GM19452 (cell line): ENCODE measurements around the gene ITGAD.
A peak's percentile ranks its signal among the peaks of the same experiment; 100 is the strongest.
"Not testable (repeated sequence)": the region's sequence is repeated elsewhere in the genome, so short reads cannot be mapped to it uniquely, and the experiment has no call there.

ENCODE experiments used
- ATAC-seq: cut with Tn5 transposase; IDR thresholded peaks from one replicate; pipeline ENCODE4 v1.9.1; 2021; ENCODE audit not compliant: unreplicated experiment

Gene ITGAD

GRCh38 chr16:31429796-31430195, 36.7 kb downstream of the ITGAD start:
- ATAC-seq = no peak

- ATAC-seq = no peak
Measured at GRCh38 chr16:31430380-31431052, 37.4 kb downstream of the ITGAD start.

DNA sequence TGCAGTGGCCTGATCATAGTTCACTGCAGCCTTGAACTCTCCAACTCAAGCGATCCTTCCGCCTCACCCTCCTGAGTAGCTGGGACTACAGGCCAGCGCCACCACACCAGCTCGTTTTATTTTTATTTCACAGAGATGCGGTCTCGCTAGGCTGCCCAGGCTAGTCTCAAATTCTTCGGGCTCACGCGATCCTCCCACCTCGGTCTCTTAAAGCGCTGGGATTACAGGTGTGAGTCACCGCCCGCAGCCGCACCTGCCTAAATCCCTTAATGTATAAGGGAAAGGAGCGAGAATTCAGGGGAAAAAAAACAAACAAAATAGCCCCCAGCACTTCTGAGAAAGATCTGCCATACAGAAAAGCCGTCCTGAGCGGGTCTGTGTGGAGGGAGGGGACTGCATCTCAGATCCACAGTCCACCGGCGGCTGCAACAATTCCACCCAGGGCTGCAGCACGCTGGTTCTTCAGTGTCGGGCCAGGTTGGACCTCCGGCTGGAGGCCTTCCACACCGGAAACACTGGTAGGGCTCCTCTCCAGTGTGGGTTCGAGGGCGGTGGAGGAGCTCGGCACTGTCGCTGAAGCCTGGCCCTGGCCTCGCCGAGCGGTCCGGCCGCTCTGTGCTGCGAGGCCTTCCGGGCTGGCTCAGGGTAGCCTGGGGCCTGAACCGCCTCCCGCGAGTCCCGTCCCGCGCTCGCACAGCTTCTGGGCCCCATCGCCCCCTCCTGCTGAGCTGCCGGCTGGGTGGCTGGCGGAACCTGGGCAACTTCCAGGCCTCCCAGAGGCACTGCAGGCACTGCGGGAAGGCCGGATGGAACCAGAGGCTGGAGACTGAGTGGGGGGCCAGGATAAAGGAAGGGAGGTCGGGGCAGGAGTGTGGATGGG, 42.4 kb downstream of the ITGAD start:
- ATAC-seq = no peak

GRCh38 chr16:31436221-31437045, 43.3 kb downstream of the ITGAD start:
- no peak for ATAC-seq

DNA sequence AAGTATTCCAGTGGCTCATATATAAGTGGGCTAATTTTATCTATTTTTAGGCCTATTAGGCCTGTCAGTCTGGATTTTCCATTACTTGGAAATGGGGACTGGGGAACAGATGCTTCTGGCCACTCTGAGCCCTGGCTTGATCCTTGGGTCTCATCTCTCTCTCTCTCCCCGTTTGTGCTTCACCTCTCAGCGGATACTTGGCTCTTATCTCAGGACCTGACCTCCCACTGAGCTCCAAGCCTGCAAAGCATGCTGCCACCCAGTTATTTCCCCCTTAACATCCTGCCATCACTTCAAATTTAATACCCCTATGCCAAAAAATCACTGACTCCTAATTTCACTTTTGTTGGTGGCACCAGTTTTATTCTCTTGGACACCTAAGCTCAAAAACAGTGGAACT, 45.3 kb downstream of the ITGAD start:
- no peak for ATAC-seq

- not testable (repeated sequence) for ATAC-seq
Measured at GRCh38 chr16:31439023-31439422, 45.9 kb downstream of the ITGAD start.

GRCh38 chr16:31439519-31439918, 46.4 kb downstream of the ITGAD start:
- no peak for ATAC-seq

- ATAC-seq = no peak
Measured at GRCh38 chr16:31440516-31441184, 47.5 kb downstream of the ITGAD start.

DNA sequence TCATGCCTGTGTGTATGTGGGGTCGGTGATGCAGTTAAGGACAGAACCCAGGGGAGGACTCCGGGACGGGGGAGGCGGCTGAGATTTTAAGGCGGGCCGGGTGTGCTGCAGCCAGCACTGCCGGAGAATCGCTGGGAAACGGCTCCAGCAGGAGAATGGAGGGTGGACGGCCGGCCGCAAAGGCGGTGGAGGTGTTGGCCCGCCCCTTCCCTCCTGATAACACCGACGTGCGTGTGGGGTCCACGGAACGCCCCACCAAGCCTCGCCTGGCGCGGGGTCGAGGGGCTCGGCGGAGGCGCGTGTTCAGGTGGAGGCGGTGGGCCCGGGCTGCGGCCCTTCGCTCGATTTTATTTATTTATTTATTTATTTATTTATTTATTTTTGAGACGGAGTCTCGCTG, 48.8 kb downstream of the ITGAD start:
- ATAC-seq = no peak

GRCh38 chr16:31445931-31446330, 52.8 kb downstream of the ITGAD start:
- not testable (repeated sequence) for ATAC-seq

DNA sequence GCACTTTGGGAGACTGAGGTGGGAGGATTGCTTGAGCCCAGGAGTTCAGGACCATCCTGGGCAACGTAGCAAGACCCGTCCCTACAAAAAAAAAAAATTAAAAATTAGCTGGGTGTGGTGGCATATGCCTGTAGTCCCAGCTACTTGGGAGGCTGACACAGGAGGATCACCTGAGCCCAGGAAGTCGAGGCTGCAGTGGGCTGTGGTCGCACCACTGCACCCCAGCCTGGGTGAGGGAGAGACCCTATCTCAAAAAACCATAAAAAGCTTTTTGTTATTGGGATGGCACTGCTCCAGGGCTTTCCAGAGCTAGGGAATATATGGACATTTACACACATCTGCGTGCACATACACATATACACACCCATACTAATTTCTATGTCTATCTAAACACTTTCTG, 58.1 kb downstream of the ITGAD start:
- ATAC-seq = no peak

DNA sequence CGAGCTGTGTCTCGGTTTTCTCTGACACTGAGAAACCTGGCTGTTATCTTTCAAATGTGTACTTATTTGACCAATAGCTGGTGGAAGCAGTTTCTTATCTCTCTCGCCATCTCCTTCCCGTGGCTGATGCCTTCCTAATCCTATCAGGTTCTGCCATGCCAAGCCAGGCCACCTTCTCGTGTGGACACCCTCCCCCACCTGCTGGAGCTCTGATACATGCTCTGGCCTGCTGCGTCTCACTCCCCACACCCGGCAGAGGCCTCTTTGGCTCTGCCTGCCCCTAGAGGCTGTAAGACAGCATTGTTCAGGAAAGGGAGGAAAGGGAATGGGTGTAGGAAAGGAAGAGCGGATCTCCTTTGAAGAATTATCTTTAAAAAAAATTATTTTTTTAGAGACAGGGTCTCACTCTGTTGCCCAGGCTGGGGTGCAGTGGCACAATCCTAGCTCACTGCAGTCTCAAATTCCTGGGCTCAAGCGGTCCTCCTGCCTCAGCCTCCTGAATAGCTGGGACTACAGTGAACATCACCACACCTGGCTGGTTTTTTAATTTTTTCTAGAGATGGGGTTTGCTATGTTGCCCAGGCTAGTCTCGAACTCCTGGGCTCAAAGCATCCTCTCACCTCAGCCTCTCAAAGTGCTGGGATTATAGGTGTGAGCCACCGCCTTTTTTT, 58.7 kb downstream of the ITGAD start:
- ATAC-seq = no peak

- ATAC-seq = no peak
Measured at GRCh38 chr16:31452631-31453106, 59.5 kb downstream of the ITGAD start.

DNA sequence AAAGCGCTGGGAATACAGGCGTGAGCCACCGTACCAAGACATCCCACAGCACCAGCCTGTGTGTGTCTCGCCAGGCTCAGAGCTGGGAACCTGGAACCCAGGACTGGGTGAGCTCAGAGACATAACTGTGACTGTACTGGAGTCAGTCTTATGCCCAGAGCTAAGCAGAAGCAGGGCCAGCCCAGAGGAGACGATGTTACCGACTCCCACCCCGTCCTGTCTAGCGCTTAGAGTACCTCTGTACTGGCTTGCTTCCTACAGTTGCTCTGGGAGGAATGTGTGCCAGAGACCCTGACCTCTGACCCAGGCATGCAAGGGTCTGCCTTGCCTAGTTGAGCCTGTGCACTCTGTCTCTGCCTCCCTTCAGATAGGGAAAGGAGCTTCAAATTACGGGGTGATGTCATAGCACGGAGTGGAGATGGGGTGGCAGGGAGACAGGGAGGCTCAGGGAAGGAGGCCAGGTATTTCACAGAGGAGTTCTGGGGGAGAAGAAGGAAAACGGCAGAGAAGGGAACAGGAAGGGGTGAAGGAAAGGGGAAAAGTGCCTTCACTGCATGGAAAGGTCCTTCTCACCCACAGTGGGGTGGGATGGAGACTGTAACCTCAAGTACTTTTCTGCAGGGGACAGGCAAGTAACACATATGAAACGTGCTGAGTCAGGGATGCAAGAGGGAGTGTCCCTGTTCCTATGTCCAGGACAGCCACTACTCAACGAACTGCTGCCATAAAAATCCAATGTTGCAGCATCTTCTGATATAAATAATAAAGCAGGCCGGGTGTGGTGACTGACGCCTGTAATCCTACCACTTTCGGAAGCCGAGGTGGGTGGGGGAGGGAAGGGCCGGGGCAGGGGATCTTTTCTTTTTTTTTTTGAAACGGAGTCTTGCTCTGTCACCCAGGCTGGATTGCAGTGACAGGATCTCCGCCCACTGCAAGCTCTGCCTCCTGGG, 60.4 kb downstream of the ITGAD start:
- no peak for ATAC-seq

GRCh38 chr16:31455601-31456314, 62.6 kb downstream of the ITGAD start:
- ATAC-seq = no peak

DNA sequence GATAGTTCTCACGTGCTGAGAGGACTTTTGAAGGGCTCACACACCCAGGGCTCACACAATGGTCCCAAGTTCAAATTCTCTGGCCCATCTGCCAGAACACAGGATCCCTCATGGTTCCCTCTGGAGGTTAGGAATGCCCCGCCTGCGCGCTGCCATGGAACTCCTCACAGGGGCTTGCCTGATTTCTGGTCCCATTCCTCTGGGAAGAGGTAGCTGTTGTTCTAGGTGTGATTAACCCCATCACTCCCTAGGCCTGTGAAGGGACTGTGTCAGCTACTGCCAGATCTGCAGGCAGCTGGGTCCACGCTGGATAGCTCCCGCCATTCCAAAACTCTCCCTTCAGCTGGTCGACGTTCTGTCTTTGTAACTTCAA, 63.8 kb downstream of the ITGAD start:
- no peak for ATAC-seq

GRCh38 chr16:31458073-31458843, 65.1 kb downstream of the ITGAD start:
- ATAC-seq = peak; percentile 12
